Prostate gland (tissue), 2 donors: ENCODE measurements around the gene ABCG8. TPM values are rescaled to one million over a fixed set of nuclear protein-coding genes. Genes with fewer than 3 reads are reported as not detected.

Source experiments
- DNase-seq: peaks from one replicate; pipeline ENCODE4 v3.0.0-alpha.2; 2019; ENCODE audit warnings: low spot score
- H3K27ac ChIP-seq, 2 donors: fragments of 200-600 bp; sonication (generic); 2 replicates each; pipeline ENCODE4 v1.5.1; 2017 to 2019
- H3K27me3 ChIP-seq: fragments of 200-600 bp; sonication (generic); replicated peaks from 2 replicates; pipeline ENCODE4 v1.5.1; 2019; ENCODE audit not compliant: insufficient read depth
- H3K36me3 ChIP-seq, 2 donors: fragments of 200-600 bp; sonication (generic); 1 replicate in 1 of 2; 2 replicates in 1 of 2; pipeline versions ENCODE4 v1.5.1 to v1.8.1; 2017 to 2019
- H3K4me1 ChIP-seq: fragments of 200-600 bp; sonication (generic); replicated peaks from 2 replicates; pipeline ENCODE4 v1.5.1; 2019
- H3K4me3 ChIP-seq, 2 donors: fragments of 200-600 bp; sonication (generic); 2 replicates each; pipeline ENCODE4 v1.5.1; 2017 to 2019
- H3K9me3 ChIP-seq: fragments of 200-600 bp; sonication (generic); 2 replicates; pipeline ENCODE4 v1.5.1; 2017
- POLR2A ChIP-seq: fragments of 450-650 bp; IDR thresholded peaks from one replicate; pipeline ENCODE4 v1.6.1; 2016; ENCODE audit warnings: antibody characterized with exemption, mild to moderate bottlenecking
- POLR2AphosphoS5 ChIP-seq: sonication (generic); formaldehyde crosslinking; IDR thresholded peaks from one replicate; pipeline ENCODE4 v1.6.1; 2017; ENCODE audit warnings: antibody characterized with exemption
- whole genome bisulfite sequencing: methylation state at CpG from one replicate; pipeline ENCODE4 v1.1.5; 2018; 5-methylcytosine and 5-hydroxymethylcytosine counted together
- intact Hi-C: fragments of 100-400 bp; cut with DNase I; formaldehyde crosslinking; loops from one replicate; pipeline ENCODE4 v1.14.2; 2022
- total RNA-seq, 2 donors: library from RNA; depleted of rRNA; stranded (reverse); fragments of >200 nt; gene quantifications; one replicate each; pipeline ENCODE4 v1.1.0, GENCODE V29; 2016
- TF ChIP-seq, protein P1 (sequence below), 4 experiments: fragments of 200-600 bp in 2 of 4; fragments of 450-650 bp in 2 of 4; sonication (generic) in 2 of 4; IDR thresholded peaks; 1 replicate in 3 of 4; 2 replicates in 1 of 4; pipeline ENCODE4 v1.5.1; 2016 to 2019; ENCODE audit warnings: antibody characterized with exemption in 4 of 4, mild to moderate bottlenecking in 2 of 4, moderate library complexity in 2 of 4

ABCG8 gene
- total RNA-seq, 2 donors from 2014 or later = 0.57 TPM; not detected in 1

DNA sequence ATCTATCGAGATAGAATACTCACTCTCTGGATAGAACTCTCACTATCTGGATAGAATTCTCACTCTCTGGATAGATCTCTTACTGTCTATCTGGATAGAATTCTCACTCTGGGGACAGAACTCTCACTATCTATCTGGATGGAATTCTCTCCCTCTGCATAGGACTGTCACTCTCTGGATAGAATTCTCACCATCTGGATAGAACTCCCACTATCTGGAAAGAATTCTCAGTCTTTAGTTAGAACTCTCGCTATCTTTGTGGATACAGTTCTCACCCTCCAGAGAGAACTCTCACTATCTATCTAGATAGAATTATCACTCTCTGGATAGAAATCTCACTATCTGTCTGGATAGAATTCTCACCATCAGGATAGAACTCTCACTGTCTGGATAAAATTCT lies 16.5 kb downstream of the ABCG8 start:
- DNase-seq = no peak
- H3K27ac ChIP-seq = no peak overlapping the region
- no peaks in the 10 kb centered on the region for H3K4me1 ChIP-seq
- WGBS = 87% methylated on average over 2 of the region's 2 CpGs
- no peaks in the 10 kb centered on the region for H3K36me3 ChIP-seq
- H3K4me3 ChIP-seq = no peak overlapping the region
- H3K9me3 ChIP-seq = no peaks in the 10 kb centered on the region
- H3K27me3 ChIP-seq = peaks cover 5% of the 10 kb centered on the region
- TF ChIP-seq POLR2A (no peak), POLR2AphosphoS5 (no peak)
- TF ChIP-seq, protein P1, sequence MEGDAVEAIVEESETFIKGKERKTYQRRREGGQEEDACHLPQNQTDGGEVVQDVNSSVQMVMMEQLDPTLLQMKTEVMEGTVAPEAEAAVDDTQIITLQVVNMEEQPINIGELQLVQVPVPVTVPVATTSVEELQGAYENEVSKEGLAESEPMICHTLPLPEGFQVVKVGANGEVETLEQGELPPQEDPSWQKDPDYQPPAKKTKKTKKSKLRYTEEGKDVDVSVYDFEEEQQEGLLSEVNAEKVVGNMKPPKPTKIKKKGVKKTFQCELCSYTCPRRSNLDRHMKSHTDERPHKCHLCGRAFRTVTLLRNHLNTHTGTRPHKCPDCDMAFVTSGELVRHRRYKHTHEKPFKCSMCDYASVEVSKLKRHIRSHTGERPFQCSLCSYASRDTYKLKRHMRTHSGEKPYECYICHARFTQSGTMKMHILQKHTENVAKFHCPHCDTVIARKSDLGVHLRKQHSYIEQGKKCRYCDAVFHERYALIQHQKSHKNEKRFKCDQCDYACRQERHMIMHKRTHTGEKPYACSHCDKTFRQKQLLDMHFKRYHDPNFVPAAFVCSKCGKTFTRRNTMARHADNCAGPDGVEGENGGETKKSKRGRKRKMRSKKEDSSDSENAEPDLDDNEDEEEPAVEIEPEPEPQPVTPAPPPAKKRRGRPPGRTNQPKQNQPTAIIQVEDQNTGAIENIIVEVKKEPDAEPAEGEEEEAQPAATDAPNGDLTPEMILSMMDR (IDR thresholded peaks at IDR 0.05) = no peak
- intact Hi-C loops = no loop called here

DNA sequence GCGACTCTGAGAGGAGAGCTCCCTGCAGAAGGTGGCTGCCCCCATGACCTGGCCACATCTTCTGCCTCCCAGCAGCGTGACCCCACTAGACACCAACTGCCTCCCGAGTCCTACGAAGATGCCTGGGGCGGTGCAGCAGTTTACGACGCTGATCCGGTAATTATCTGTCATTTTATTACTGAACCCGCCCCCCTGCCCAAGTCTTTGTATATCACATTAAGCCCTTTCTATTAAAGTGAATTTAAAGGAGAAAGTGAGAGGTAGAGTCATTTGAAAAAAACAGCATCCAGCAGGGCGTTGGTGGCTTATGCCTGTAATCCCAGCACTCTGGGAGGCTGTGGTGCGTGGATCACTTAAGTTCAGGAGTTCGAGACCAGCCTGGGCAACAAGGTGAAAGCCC lies 33.4 kb downstream of the ABCG8 start:
- TF ChIP-seq, protein P1 (IDR thresholded peaks at IDR 0.05) = no peak
- no peak for TF ChIP-seq POLR2A
- TF ChIP-seq POLR2AphosphoS5 = no peak
- Histone ChIP-seq H3K4me1 (no peaks in the 10 kb centered on the region), H3K36me3 (no peaks in the 10 kb centered on the region), H3K27ac (no peak overlapping the region), H3K9me3 (no peaks in the 10 kb centered on the region), H3K4me3 (no peak overlapping the region), H3K27me3 (no peaks in the 10 kb centered on the region)
- intact Hi-C loops = no loop called here
- WGBS = 38% methylated on average over 12 of the region's 12 CpGs
- no peak for DNase-seq

DNA sequence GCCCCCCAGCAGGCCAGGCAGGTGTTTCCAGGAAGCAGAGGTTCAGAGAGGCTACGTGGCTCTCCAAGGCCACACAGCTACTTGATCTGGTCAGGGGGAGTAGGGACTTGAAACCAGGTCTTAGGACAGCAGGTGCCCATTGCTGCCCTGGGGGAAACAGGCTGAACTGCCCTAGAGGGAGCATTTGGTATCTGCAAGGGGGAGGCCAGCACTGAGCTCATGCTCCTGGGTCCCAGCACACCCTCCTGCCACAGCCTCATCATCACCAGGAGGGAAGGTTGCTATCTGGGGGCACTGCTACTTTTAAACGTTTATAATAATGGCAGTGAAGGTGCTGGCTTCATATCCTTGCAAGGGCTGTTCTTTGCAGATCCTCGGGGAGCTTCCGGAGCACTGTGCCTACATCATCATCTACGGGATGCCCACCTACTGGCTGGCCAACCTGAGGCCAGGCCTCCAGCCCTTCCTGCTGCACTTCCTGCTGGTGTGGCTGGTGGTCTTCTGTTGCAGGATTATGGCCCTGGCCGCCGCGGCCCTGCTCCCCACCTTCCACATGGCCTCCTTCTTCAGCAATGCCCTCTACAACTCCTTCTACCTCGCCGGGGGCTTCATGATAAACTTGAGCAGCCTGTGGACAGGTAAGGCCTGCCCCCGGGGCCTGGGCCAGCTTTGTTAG lies 36.1 kb downstream of the ABCG8 start:
- H3K9me3 ChIP-seq = no peaks in the 10 kb centered on the region
- H3K4me1 ChIP-seq = no peaks in the 10 kb centered on the region
- intact Hi-C loops = no loop called here
- no peaks in the 10 kb centered on the region for H3K36me3 ChIP-seq
- no peaks in the 10 kb centered on the region for H3K27me3 ChIP-seq
- DNase-seq = no peak
- no peak overlapping the region for H3K27ac ChIP-seq
- 91% methylated on average over 11 of the region's 11 CpGs for WGBS
- no peak for TF ChIP-seq POLR2AphosphoS5
- TF ChIP-seq, protein P1 (IDR thresholded peaks at IDR 0.05) = no peak
- no peak for TF ChIP-seq POLR2A
- H3K4me3 ChIP-seq = no peak overlapping the region

DNA sequence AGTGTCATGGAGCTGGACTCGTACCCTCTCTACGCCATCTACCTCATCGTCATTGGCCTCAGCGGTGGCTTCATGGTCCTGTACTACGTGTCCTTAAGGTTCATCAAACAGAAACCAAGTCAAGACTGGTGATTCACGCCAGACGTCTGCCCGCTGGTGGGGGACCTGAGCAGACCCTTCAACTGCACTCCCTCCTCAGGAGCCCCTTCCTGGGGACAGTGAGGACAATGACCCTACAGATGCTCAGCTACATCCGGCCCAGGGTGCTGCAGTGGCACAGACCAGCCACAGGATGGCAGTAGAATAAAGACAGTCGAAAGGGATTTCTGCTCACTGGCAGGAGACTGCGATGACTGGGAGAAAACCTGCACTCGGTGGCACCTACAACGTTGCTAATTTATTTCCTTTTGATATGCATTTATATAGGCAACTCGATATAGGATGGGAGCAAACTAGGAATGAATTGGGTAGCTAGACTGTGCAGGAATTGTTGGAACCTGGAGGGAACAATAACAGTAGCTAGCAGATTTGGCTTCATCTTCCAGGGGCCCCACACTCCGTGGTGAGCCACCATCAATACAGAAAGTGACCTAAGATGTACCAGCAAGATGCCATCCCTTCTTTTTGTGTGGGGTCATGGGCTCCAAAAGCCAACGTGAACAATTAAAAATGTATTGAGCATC lies 39.2 kb downstream of the ABCG8 start:
- DNase-seq = peak; percentile 56
- Histone ChIP-seq H3K9me3 (no peaks in the 10 kb centered on the region), H3K27ac (no peak overlapping the region), H3K4me3 (no peak overlapping the region), H3K36me3 (no peaks in the 10 kb centered on the region), H3K27me3 (no peaks in the 10 kb centered on the region), H3K4me1 (no peaks in the 10 kb centered on the region)
- WGBS = 39% methylated on average over 16 of the region's 16 CpGs
- TF ChIP-seq POLR2AphosphoS5 = no peak
- TF ChIP-seq, protein P1 (IDR thresholded peaks at IDR 0.05) = peak; percentile 24 to 89 (median 78)
- intact Hi-C loops = no loop called here

DNA sequence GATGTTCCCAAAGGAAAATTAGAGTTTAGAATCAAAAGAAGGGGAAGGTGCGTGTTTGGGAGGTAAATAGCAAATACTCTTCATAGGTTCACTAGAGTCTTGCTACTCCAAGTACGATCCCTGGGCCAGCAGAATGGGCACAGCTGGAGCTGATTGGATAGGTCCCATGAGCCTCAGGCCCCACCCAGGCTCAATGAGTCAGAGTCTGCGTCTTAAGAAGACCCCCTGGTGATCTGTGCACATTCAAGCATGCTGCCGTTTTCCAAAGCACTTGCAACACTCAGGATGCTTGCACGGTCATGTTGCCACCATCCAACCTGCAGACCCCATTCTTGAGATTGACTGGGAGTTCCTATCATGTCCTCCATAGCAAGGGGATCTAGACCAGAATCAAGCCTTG lies 40.5 kb downstream of the ABCG8 start:
- H3K27me3 ChIP-seq = no peaks in the 10 kb centered on the region
- no peaks in the 10 kb centered on the region for H3K9me3 ChIP-seq
- H3K27ac ChIP-seq = no peak overlapping the region
- WGBS = 78% methylated on average over 5 of the region's 5 CpGs
- no peak for DNase-seq
- H3K4me1 ChIP-seq = no peaks in the 10 kb centered on the region
- no peaks in the 10 kb centered on the region for H3K36me3 ChIP-seq
- intact Hi-C loops = no loop called here
- no peak for TF ChIP-seq POLR2A
- TF ChIP-seq POLR2AphosphoS5 = no peak
- TF ChIP-seq, protein P1 (IDR thresholded peaks at IDR 0.05) = no peak
- no peak overlapping the region for H3K4me3 ChIP-seq
